G401.6 (cell line): ENCODE results near the gene TDRD15.
A peak's percentile ranks its signal among the peaks of the same experiment; 100 is the strongest.
"Not testable (repeated sequence)": the region's sequence is repeated elsewhere in the genome, so short reads cannot be mapped to it uniquely, and the experiment has no call there.

Source experiments
- FAIRE-seq: peaks from 2 replicates; lab custom pipeline; 2012; peaks lifted over from hg19 to GRCh38; lab: Jason Lieb, UNC

Gene TDRD15

DNA sequence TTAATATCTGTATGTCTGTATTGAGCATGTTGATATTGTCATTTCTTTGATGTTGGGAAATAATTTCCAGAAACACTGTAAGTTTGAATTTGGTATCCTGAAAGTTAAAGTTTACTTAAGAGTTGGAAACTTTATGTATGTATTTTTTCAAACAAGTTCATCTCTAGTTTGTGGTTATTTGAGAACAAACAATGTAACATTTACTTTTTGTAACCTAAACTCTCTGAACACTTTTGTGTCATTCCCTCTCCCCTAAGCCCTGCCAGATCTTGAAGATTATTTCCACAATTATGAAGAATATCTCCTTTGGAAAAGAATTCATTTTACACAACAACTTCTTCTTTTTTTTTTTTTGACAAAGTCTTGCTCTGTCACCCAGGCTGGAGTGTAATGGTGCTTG is 24.9 kb downstream of the TDRD15 start:
- FAIRE-seq: no peak

DNA sequence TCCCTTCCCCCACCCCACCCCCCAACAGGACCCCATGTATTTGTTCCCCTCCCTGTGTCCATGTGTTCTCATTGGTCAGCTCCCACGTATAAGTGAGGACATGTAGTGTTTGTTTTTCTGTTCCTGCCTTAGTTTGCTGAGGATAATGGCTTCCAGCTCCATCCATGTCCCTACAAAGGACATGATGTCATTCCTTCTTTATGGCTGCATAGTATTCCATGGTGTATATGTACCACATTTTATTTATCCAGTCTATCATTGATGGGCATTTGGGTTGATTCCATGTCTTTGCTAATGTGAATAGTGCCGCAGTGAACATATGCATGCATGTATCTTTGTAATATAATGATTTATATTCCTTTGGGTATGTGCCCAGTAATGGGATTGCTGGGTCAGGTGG is 27.5 kb downstream of the TDRD15 start:
- FAIRE-seq: not testable (repeated sequence)

DNA sequence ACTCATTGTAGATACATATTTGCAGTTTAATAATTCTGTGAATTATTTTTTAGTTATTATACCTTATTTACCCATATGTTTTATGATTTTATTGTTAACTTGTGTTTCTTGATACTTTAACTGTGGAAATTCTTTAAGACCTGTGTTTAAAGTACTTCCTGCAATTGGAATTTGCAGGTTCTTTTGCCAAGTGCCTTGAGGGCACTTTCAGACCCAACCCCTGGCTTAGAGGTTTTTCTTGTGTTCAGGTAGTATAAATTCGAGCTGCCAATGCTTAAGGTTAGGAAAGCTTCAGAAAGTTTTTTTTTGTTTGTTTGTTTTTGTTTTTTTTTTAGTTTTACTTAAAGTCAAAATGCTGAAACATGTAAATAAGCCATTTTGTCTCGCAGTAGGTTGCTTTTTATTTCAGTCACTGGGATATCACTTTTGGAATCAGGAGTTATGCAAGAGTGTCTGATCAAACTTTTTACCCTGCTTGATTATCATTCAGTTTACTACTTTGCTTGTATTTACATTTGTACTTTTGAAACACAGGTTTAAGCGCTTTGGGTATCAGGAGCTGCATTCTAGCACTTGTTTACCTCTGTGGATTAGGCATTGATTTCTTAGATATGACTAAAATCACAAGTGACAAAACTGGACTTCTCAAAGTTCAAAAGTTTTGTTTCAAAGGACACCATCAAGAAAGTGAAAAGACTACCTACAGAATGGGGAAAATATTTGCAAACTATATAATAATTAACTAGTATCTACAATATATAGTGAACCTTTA is 31.8 kb downstream of the TDRD15 start:
- FAIRE-seq: no peak

DNA sequence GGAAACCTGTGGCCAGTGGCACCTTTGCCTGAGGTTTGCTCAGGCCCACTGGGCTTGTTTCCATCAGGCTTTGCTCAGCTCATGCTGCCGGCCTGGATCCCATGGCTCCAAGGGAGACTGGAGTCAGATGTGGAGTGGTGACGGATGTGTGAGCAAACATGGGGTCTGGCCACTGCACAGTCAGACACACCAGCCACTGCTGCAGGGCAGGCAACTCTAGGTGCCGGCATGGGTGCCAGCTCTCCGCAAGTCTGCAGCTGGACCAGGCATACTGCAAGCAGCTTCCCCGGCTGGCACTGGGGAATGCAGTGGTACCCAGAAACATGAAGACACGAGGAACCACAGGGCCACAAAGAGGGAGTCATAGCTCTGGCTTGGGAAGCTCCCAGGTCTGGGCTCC is 37.4 kb downstream of the TDRD15 start:
- no peak for FAIRE-seq

DNA sequence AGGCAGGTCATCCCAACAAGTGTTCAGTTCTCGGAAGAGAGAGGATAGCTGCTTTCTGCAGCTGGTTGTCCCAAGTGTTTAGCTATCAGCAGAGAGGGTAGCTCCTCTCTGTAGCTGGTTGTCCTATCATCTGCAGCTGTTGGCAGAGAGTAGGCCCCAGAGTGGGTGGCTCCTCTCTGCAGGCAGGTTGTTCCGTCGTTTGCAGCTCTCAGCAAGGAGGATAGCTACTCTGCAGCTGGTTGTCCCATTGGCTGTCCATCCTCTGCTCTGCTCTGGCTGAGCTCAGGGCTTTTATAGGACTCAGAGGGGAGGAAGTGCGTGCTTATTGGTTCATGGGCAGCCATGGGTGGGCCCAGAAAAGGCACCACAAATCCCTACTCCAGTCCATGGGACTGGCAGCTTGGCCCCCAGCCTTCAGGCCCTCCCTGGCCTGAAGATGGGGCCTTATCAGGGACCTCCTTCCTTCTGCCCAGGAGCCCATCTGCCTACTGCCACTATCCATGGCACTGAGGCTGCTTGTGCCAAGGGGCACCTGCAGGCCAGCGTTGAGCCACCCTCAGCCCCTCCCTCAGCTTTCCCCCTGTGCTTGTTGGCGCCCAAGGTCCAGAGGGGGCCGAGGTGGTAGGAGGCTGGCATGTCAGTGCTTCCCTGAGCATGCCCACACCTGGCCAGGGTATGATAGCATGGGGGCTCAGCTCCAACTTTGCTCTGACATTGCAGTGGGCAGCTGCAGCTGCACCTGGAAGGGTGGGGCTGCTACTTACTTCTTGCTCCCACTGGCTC is 38.3 kb downstream of the TDRD15 start:
- no peak for FAIRE-seq

DNA sequence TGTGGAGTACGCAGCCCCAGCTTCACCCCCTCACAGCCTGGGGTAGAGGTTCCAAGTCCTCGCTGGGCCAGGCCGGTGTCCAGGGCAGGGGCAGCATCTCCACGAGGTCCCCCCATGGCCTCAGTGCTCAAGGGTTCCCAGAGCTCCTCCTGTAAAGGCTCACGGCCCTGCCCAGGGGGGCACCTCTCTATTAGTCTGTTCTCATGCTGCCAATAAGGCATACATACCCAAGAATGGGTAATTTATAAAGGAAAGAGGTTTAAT is 38.8 kb downstream of the TDRD15 start:
- FAIRE-seq: no peak

DNA sequence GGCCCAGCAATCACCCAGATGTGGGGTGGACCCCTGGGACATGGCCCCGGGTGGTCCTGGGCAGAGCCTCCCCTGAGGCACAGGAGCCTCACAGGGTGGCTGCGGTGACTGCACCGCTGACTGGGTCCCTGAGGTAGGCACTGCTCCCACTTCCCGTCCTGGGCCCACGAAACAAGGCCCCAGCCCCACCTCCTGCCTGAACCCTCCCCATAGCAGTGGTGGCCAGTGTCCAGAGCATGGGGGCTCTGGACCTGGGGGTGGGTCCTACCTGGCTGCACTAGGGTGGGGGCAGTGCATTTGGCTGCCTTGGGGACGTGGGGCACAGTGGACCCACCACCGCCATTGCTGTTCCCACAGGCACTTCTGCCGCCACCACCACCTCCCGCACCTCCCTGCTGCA is 39.4 kb downstream of the TDRD15 start:
- no peak for FAIRE-seq

DNA sequence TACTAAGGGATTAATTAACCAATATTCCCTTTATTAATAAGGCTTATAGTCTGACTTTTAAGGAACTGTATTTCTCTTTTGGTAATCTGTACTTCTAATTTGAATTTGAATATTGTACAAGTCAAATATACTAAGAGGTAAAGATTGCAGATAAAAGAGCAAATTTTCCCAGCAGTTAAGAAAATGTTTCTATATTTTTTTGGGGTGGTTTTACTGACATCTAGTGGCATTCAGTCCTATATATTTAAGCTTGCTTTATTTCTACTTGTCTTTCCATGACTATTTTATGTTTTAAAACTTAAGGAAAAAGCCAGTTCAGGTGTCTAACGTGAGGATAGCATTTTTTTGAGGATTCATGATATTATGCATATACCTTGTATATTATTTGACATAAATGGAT is 41.6 kb downstream of the TDRD15 start:
- FAIRE-seq: peak; percentile 94

DNA sequence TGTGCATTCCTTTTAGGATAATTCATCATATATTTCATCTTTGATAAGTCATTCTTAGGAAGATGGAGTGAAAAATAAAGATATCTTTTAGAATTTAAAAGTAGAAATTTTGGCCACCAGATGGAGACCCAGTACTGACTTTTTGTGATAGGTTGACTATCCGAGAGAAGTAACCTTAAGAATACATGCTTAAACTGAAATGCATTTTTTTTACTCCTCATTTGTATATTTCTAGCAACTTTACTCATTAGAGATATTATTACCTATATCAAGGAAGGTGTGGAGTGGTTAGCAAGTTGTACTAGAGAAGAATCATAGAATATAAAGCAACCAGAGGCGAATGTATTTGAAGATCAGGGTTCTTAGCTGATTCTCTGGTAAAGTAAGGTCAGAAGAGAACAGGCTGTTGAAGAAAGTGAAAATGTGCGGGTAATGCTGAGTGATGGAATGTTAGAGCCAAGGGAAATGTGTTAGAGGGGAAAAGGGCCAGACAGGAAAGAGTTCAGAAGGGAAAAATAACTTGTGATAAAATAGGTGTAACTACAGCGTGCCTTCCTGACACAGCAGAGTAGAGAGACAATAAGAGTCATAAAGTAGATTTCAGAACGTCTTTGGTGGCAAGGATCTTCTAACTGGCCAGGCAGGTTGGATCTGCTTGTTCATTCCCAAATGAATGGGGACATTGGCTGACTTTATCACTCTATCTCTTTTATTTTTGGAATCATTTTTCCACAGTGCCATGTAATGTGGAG is 52.3 kb downstream of the TDRD15 start:
- no peak for FAIRE-seq

DNA sequence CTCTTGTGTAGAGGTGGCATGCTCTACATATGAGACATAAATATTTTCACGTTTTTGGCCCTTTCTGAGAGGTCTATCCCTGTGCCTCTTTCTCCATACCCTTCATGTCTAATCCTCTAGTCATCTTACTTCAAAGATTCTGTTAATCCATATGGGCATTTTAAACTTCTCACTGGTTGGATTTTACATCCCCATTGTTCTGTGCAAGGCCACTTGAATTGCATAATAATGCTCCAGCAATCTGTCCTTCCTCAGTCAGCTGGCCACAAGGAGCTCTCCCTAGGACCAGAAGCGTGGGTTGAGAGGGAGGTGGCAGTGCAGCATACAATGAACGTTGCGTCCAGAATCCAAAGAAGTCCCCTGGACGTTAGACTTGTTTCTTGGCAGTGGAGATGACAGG is 58.2 kb downstream of the TDRD15 start:
- FAIRE-seq: no peak

DNA sequence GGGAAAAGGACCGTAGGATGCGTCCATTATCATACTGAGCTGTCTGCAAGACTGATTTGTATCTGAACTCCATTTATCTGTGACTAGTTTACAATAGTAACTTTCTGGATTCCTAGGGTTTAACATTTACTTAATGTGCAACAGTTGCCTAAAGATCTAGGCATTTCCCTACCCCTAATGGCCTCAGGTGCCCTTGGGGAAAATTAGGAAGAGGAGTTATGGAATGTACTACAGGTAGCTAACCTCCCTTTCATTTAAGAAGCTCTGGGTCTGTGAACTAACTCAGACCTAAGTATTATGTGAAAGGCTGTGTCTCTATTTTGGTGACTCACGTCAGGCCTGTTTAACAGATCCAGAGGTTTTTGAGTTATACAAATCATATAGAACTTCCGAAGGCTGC is 59.5 kb downstream of the TDRD15 start:
- no peak for FAIRE-seq

DNA sequence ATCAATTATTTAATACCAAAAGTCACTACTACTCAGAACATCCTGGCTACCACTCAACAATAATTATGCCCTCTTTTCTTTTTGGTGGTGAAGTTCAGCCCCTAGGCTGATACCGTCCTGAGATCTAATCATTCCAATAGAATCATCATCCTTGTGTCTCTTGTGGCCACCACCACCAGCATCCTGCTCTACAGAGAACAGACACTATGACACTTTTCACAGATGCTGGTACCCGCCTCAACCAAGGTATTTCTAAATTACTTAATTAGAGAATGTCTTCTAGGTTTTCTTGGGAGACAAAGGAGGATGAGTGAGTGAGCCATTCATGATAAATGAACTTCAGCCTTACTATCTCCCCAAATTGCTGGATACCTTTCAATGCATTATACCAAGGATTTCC is 60.0 kb downstream of the TDRD15 start:
- no peak for FAIRE-seq

DNA sequence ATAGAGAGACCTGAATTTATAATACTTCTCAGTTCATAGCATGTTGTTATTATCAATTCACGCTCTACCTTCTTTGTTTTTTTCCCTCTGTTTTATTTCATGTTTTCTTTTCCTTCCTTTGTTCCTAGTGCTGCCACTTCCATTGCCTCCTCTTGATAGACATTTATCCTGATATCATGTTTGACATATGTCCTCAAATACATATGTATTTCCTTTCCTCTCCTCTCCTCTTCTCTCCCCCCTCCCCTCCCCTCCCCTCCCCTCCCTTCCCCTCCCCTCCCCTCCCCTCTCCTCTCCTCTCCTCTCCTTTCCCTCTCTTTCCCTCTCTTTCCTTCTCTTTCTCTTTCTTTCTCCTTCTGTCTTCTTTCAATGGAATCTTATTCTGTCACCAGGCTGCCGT is 67.8 kb downstream of the TDRD15 start:
- FAIRE-seq: no peak
